Naive thymus-derived CD8-positive, alpha-beta T cell (primary cell): ENCODE data around the gene IL1R2. TPM values are rescaled to one million over a fixed set of nuclear protein-coding genes. Genes with fewer than 3 reads are reported as not detected.

ENCODE experiments used
- ATAC-seq, 2 donors: fragments of 150-1000 bp; cut with Tn5 transposase in 1 of 2; sonication (Bioruptor Pico), chemical (Tn5 transposase) in 1 of 2; 1 replicate in 1 of 2; 2 replicates in 1 of 2; pipeline ENCODE4 v1.10.0; 2021; ENCODE audit warnings: mild to moderate bottlenecking in 2 of 2, moderate library complexity in 2 of 2
- POLR2A ChIA-PET: fragments of 350-600 bp; sonication (Branson Sonifier 250); formaldehyde crosslinking; loops from one replicate; lab custom pipeline; 2021; ENCODE audit warnings: antibody characterized with exemption; lab: Charles Lee
- DNase-seq, 10 donors: peaks; one replicate each; pipeline versions ENCODE4 v3.0.0 to v3.0.0-alpha.2; 2020 to 2022
- H3K27ac Mint-ChIP-seq, 10 donors: one replicate each; pipeline ENCODE4 v1.8.0; 2020 to 2022; ENCODE audit warnings: mild to moderate bottlenecking in 10 of 10, mixed read lengths in 10 of 10, moderate library complexity in 4 of 10, inconsistent platforms in 1 of 10
- H3K27me3 Mint-ChIP-seq, 5 donors: one replicate each; pipeline ENCODE4 v1.8.0; 2021 to 2022; ENCODE audit warnings: mixed read lengths in 5 of 5
- H3K36me3 Mint-ChIP-seq, 3 donors: one replicate each; pipeline ENCODE4 v1.8.0; 2020 to 2022; ENCODE audit warnings: mixed read lengths in 3 of 3, mild to moderate bottlenecking in 2 of 3, inconsistent platforms in 1 of 3
- H3K4me1 Mint-ChIP-seq, 4 donors: one replicate each; pipeline ENCODE4 v1.8.0; 2021 to 2022; ENCODE audit warnings: mixed read lengths in 4 of 4
- H3K4me3 Mint-ChIP-seq, 10 donors: one replicate each; pipeline ENCODE4 v1.8.0; 2020 to 2022; ENCODE audit warnings: mild to moderate bottlenecking in 10 of 10, mixed read lengths in 10 of 10, moderate library complexity in 6 of 10, inconsistent platforms in 1 of 10
- H3K9me3 Mint-ChIP-seq, 9 donors: one replicate each; pipeline ENCODE4 v1.8.0; 2020 to 2022; ENCODE audit warnings: mixed read lengths in 9 of 9, mild to moderate bottlenecking in 3 of 9, inconsistent platforms in 1 of 9, moderate library complexity in 1 of 9
- polyA plus RNA-seq, 3 donors: library from polyadenylated mRNA; unstranded; fragments of 300-500 nt; fragmentation: Illumina TruSeq; gene quantifications; one replicate each; pipeline ENCODE4 v1.2.3, GENCODE V29; 2021
- total RNA-seq, 8 experiments: library from RNA in 2 of 8; stranded (reverse) in 2 of 8; gene quantifications; one replicate each; pipeline ENCODE4 v1.2.3 and lab custom pipeline; 2021 to 2026

IL1R2 gene
- total and polyA plus RNA-seq, 5 experiments from 2014 or later: not detected

GRCh38 chr2:102052365-102052764 lies 60.6 kb downstream of the IL1R2 start:
- POLR2A ChIA-PET: no interaction called here
- Mint-ChIP-seq H3K4me3 (no peak overlapping the region), H3K9me3 (peaks cover 0 to 2% (median 0%) of the 10 kb centered on the region in 9 donors), H3K27me3 (peaks cover 2 to 7% (median 6%) of the 10 kb centered on the region in 5 donors), H3K36me3 (peaks cover 0 to 2% (median 0%) of the 10 kb centered on the region in 3 donors), H3K4me1 (peaks cover 0 to 7% (median 5%) of the 10 kb centered on the region in 4 donors), H3K27ac (no peak overlapping the region)
- ATAC-seq: no peak
- DNase-seq: no peak

- DNase-seq: no peak
- no peaks in the 10 kb centered on the region for H3K9me3 Mint-ChIP-seq
- H3K4me1 Mint-ChIP-seq: peaks cover 0 to 7% (median 5%) of the 10 kb centered on the region in 4 donors
- ATAC-seq: no peak
- H3K27me3 Mint-ChIP-seq: no peaks in the 10 kb centered on the region
- H3K27ac Mint-ChIP-seq: peak overlapping the region in 1 of 10 donors; percentile 40
- POLR2A ChIA-PET: no interaction called here
- no peak overlapping the region for H3K4me3 Mint-ChIP-seq
- no peaks in the 10 kb centered on the region for H3K36me3 Mint-ChIP-seq
Observed at GRCh38 chr2:102053096-102053495, 61.3 kb downstream of the IL1R2 start.

- Mint-ChIP-seq H3K27ac (no peak overlapping the region), H3K36me3 (no peaks in the 10 kb centered on the region), H3K4me3 (no peak overlapping the region), H3K27me3 (no peaks in the 10 kb centered on the region), H3K9me3 (no peaks in the 10 kb centered on the region), H3K4me1 (peaks cover 0 to 4% (median 3%) of the 10 kb centered on the region in 4 donors)
- DNase-seq (no peak), ATAC-seq (no peak)
- POLR2A ChIA-PET: no interaction called here
Observed at GRCh38 chr2:102055346-102055990, 63.7 kb downstream of the IL1R2 start.

- DNase-seq: no peak
- peaks cover 0 to 4% (median 0%) of the 10 kb centered on the region in 4 donors for H3K4me1 Mint-ChIP-seq
- POLR2A ChIA-PET: no interaction called here
- H3K27me3 Mint-ChIP-seq: no peaks in the 10 kb centered on the region
- H3K27ac Mint-ChIP-seq: no peak overlapping the region
- H3K4me3 Mint-ChIP-seq: no peak overlapping the region
- no peaks in the 10 kb centered on the region for H3K9me3 Mint-ChIP-seq
- ATAC-seq: no peak
- H3K36me3 Mint-ChIP-seq: no peaks in the 10 kb centered on the region
Observed at GRCh38 chr2:102056079-102056581, 64.4 kb downstream of the IL1R2 start.

GRCh38 chr2:102057502-102058292 lies 65.9 kb downstream of the IL1R2 start:
- Mint-ChIP-seq H3K27ac (no peak overlapping the region), H3K4me3 (no peak overlapping the region), H3K36me3 (no peaks in the 10 kb centered on the region), H3K27me3 (no peaks in the 10 kb centered on the region), H3K4me1 (peaks cover 0 to 1% (median 0%) of the 10 kb centered on the region in 4 donors), H3K9me3 (no peaks in the 10 kb centered on the region)
- POLR2A ChIA-PET: interaction anchor here (0.7 kb wide), 1 partner anchor 104 kb away, joined by 5 read pairs; no protein-coding TSS in a partner anchor
- no peak for ATAC-seq
- no peak for DNase-seq

- DNase-seq: no peak
- Mint-ChIP-seq H3K9me3 (no peaks in the 10 kb centered on the region), H3K4me1 (peaks cover 2 to 4% (median 3%) of the 10 kb centered on the region in 4 donors), H3K27me3 (no peaks in the 10 kb centered on the region), H3K36me3 (no peaks in the 10 kb centered on the region), H3K4me3 (no peak overlapping the region), H3K27ac (peak overlapping the region in 1 of 10 donors; percentile 31)
- no peak for ATAC-seq
- POLR2A ChIA-PET: no interaction called here
Observed at GRCh38 chr2:102058293-102058833, 66.6 kb downstream of the IL1R2 start.

- H3K4me1 Mint-ChIP-seq: peaks cover 4 to 8% (median 5%) of the 10 kb centered on the region in 4 donors
- no peak overlapping the region for H3K27ac Mint-ChIP-seq
- ATAC-seq (no peak), DNase-seq (no peak)
- H3K36me3 Mint-ChIP-seq: no peaks in the 10 kb centered on the region
- no peak overlapping the region for H3K4me3 Mint-ChIP-seq
- H3K9me3 Mint-ChIP-seq: no peaks in the 10 kb centered on the region
- POLR2A ChIA-PET: no interaction called here
- H3K27me3 Mint-ChIP-seq: no peaks in the 10 kb centered on the region
Observed at GRCh38 chr2:102059151-102059550, 67.4 kb downstream of the IL1R2 start.

- H3K4me3 Mint-ChIP-seq: no peak overlapping the region
- no peak for ATAC-seq
- no peaks in the 10 kb centered on the region for H3K36me3 Mint-ChIP-seq
- POLR2A ChIA-PET: no interaction called here
- no peaks in the 10 kb centered on the region for H3K27me3 Mint-ChIP-seq
- H3K4me1 Mint-ChIP-seq: peaks cover 4 to 10% (median 6%) of the 10 kb centered on the region in 4 donors
- H3K9me3 Mint-ChIP-seq: no peaks in the 10 kb centered on the region
- DNase-seq: no peak
- no peak overlapping the region for H3K27ac Mint-ChIP-seq
Observed at GRCh38 chr2:102060047-102060446, 68.3 kb downstream of the IL1R2 start.

- Mint-ChIP-seq H3K9me3 (peaks cover 0 to 2% (median 0%) of the 10 kb centered on the region in 9 donors), H3K4me1 (peaks cover 2 to 10% (median 6%) of the 10 kb centered on the region in 4 donors), H3K4me3 (no peak overlapping the region), H3K27me3 (no peaks in the 10 kb centered on the region), H3K27ac (no peak overlapping the region), H3K36me3 (no peaks in the 10 kb centered on the region)
- ATAC-seq (no peak), DNase-seq (no peak)
- POLR2A ChIA-PET: no interaction called here
Observed at GRCh38 chr2:102060792-102061191, 69.0 kb downstream of the IL1R2 start.

- Mint-ChIP-seq H3K27me3 (no peaks in the 10 kb centered on the region), H3K9me3 (peaks cover 0 to 5% (median 0%) of the 10 kb centered on the region in 9 donors), H3K4me3 (no peak overlapping the region), H3K27ac (no peak overlapping the region), H3K36me3 (peaks cover 0 to 5% (median 0%) of the 10 kb centered on the region in 3 donors), H3K4me1 (peaks cover 2 to 10% (median 6%) of the 10 kb centered on the region in 4 donors)
- ATAC-seq (no peak), DNase-seq (no peak)
- POLR2A ChIA-PET: no interaction called here
Observed at GRCh38 chr2:102061286-102061699, 69.5 kb downstream of the IL1R2 start.

GRCh38 chr2:102061962-102062795 lies 70.4 kb downstream of the IL1R2 start:
- DNase-seq: no peak
- Mint-ChIP-seq H3K36me3 (peaks cover 0 to 8% (median 0%) of the 10 kb centered on the region in 3 donors), H3K4me1 (peaks cover 2 to 10% (median 6%) of the 10 kb centered on the region in 4 donors), H3K4me3 (no peak overlapping the region), H3K27ac (peak overlapping the region in 2 of 10 donors; percentile 17 to 24), H3K9me3 (peaks cover 0 to 5% (median 0%) of the 10 kb centered on the region in 9 donors), H3K27me3 (no peaks in the 10 kb centered on the region)
- no peak for ATAC-seq
- POLR2A ChIA-PET: no interaction called here

GRCh38 chr2:102062802-102063201 lies 71.0 kb downstream of the IL1R2 start:
- no peak for DNase-seq
- POLR2A ChIA-PET: no interaction called here
- ATAC-seq: no peak
- no peak overlapping the region for H3K4me3 Mint-ChIP-seq
- H3K4me1 Mint-ChIP-seq: peaks cover 2 to 10% (median 6%) of the 10 kb centered on the region in 4 donors
- peaks cover 0 to 8% (median 0%) of the 10 kb centered on the region in 3 donors for H3K36me3 Mint-ChIP-seq
- H3K9me3 Mint-ChIP-seq: peaks cover 0 to 5% (median 0%) of the 10 kb centered on the region in 9 donors
- H3K27me3 Mint-ChIP-seq: peaks cover 0 to 2% (median 0%) of the 10 kb centered on the region in 5 donors
- peak overlapping the region in 3 of 10 donors; percentile 17 to 29 (median 27) for H3K27ac Mint-ChIP-seq
